IMR-90 (cell line): ENCODE measurements around the gene PHKB. TPM values are rescaled to one million over a fixed set of nuclear protein-coding genes. Genes with fewer than 3 reads are reported as not detected.

Source experiments
- ATAC-seq: fragments of 200-7000 bp; cut with Tn5 transposase; 2 replicates; pipeline ENCODE4 v1.9.1; 2020; ENCODE audit warnings: low read depth, mild to moderate bottlenecking, moderate library complexity
- BruUV-seq: library from RNA; stranded (reverse); fragments of 400-500 nt; replicated peaks from 2 replicates; lab custom pipeline; 2021; lab: Mats Ljungman, UMichigan
- CTCF ChIA-PET: fragments of 300-600 bp; formaldehyde crosslinking; extraction: SDS; loops from one replicate; lab custom pipeline; 2021; ENCODE audit warnings: antibody characterized with exemption; lab: Yijun Ruan, JAX
- POLR2A ChIA-PET: fragments of 300-600 bp; sonication (Branson Sonifier 250); formaldehyde crosslinking; loops from one replicate; lab custom pipeline; 2022; ENCODE audit warnings: antibody characterized with exemption; ENCODE audit not compliant: unreplicated experiment; lab: Charles Lee
- DNase-seq: peaks from one replicate; pipeline ENCODE4 v3.0.0; 2013
- H2AFZ ChIP-seq: replicated peaks from 2 replicates; pipeline ENCODE3; 2013; ENCODE audit warnings: low read length, mild to moderate bottlenecking; ENCODE audit not compliant: poor library complexity
- H2AK5ac ChIP-seq: 2 replicates; pipeline ENCODE4 v1.6.1; 2013; ENCODE audit warnings: low read depth, low read length, inconsistent platforms
- H2AK9ac ChIP-seq: replicated peaks from 2 replicates; pipeline ENCODE3; 2013; ENCODE audit warnings: mild to moderate bottlenecking, low read depth, low read length, moderate library complexity; ENCODE audit not compliant: poor library complexity
- H2BK120ac ChIP-seq: 2 replicates; pipeline ENCODE4 v1.6.1; 2013; ENCODE audit warnings: low read depth, low read length, inconsistent platforms
- H2BK15ac ChIP-seq: 3 replicates; pipeline ENCODE4 v1.6.1; 2013; ENCODE audit warnings: low read depth, low read length, inconsistent platforms
- H2BK20ac ChIP-seq: 2 replicates; pipeline ENCODE4 v1.6.1; 2013; ENCODE audit warnings: low read depth, mild to moderate bottlenecking, inconsistent platforms, low read length, moderate library complexity
- H2BK5ac ChIP-seq: 2 replicates; pipeline ENCODE4 v1.6.1; 2013; ENCODE audit warnings: mild to moderate bottlenecking, low read depth, low read length, inconsistent platforms; ENCODE audit not compliant: poor library complexity, severe bottlenecking
- H3K14ac ChIP-seq: replicated peaks from 2 replicates; pipeline ENCODE4 v1.6.1; 2013; ENCODE audit warnings: low read depth, low read length, inconsistent platforms
- H3K18ac ChIP-seq: 2 replicates; pipeline ENCODE4 v1.6.1; 2013; ENCODE audit warnings: low read depth, low read length, control low read depth
- H3K23ac ChIP-seq: 2 replicates; pipeline ENCODE4 v1.6.1; 2013; ENCODE audit warnings: low read depth, low read length, inconsistent platforms
- H3K27ac ChIP-seq: 2 replicates; pipeline ENCODE4 v1.5.1; 2013; ENCODE audit warnings: mild to moderate bottlenecking, control low read depth, low read length; ENCODE audit not compliant: insufficient read depth
- H3K27me3 ChIP-seq: 2 replicates; pipeline ENCODE4 v1.6.1; 2013; ENCODE audit warnings: low read length; ENCODE audit not compliant: control insufficient read depth, insufficient read depth
- H3K36me3 ChIP-seq: 2 replicates; pipeline ENCODE4 v1.6.1; 2013; ENCODE audit warnings: low read length, mixed read lengths; ENCODE audit not compliant: control insufficient read depth, insufficient read depth
- H3K4ac ChIP-seq: 2 replicates; pipeline ENCODE4 v1.6.1; 2013; ENCODE audit warnings: low read depth, low read length, inconsistent platforms
- H3K4me1 ChIP-seq: 2 replicates; pipeline ENCODE4 v1.6.1; 2013; ENCODE audit warnings: low read length, mixed read lengths; ENCODE audit not compliant: control insufficient read depth, insufficient read depth
- H3K4me2 ChIP-seq: 2 replicates; pipeline ENCODE4 v1.6.1; 2013; ENCODE audit warnings: low read depth, mild to moderate bottlenecking, control low read depth, low read length, moderate library complexity
- H3K4me3 ChIP-seq: 2 replicates; pipeline ENCODE4 v1.5.1; 2013; ENCODE audit warnings: low read depth, mild to moderate bottlenecking, control low read depth, low read length, moderate library complexity; ENCODE audit not compliant: insufficient read depth
- H3K56ac ChIP-seq: 2 replicates; pipeline ENCODE4 v1.6.1; 2013; ENCODE audit warnings: low read length, inconsistent platforms; ENCODE audit not compliant: insufficient read depth; ENCODE audit errors: extremely low read depth
- H3K79me1 ChIP-seq, 2 experiments: 2 replicates each; pipeline ENCODE4 v1.6.1; 2013; ENCODE audit warnings: low read length in 2 of 2, inconsistent platforms in 1 of 2, low read depth in 1 of 2
- H3K9ac ChIP-seq: 2 replicates; pipeline ENCODE4 v1.6.1; 2013; ENCODE audit warnings: low read depth, low read length, control low read depth
- H3K9me1 ChIP-seq: 2 replicates; pipeline ENCODE4 v1.6.1; 2013; ENCODE audit warnings: low read length, inconsistent platforms; ENCODE audit not compliant: insufficient read depth
- H3K9me3 ChIP-seq: 2 replicates; pipeline ENCODE4 v1.6.1; 2013; ENCODE audit warnings: low read length; ENCODE audit not compliant: control insufficient read depth, insufficient read depth
- H4K20me1 ChIP-seq: 2 replicates; pipeline ENCODE4 v1.6.1; 2013; ENCODE audit warnings: low read length, inconsistent platforms; ENCODE audit not compliant: insufficient read depth
- H4K5ac ChIP-seq: 2 replicates; pipeline ENCODE4 v1.6.1; 2013; ENCODE audit warnings: mild to moderate bottlenecking, low read depth, low read length, control low read depth
- H4K8ac ChIP-seq, 2 experiments: 2 replicates each; pipeline ENCODE4 v1.6.1; 2013; ENCODE audit warnings: low read depth in 2 of 2, low read length in 2 of 2, control low read depth in 1 of 2, inconsistent platforms in 1 of 2
- H4K91ac ChIP-seq: 2 replicates; pipeline ENCODE4 v1.6.1; 2013; ENCODE audit warnings: low read depth, low read length, inconsistent platforms; ENCODE audit not compliant: insufficient read depth
- BHLHE40 ChIP-seq: fragments of 150-350 bp; IDR thresholded peaks from 2 replicates; pipeline ENCODE4 v1.6.1; 2016; ENCODE audit warnings: mild to moderate bottlenecking, low read depth, low read length
- CEBPB ChIP-seq: IDR thresholded peaks from 2 replicates; pipeline ENCODE4 v1.6.1; 2012; ENCODE audit warnings: low read depth, low read length, improper control_type of control experiment
- CHD1 ChIP-seq: IDR thresholded peaks from 2 replicates; pipeline ENCODE4 v1.6.1; 2012; ENCODE audit warnings: low read depth, low read length, improper control_type of control experiment
- FOS ChIP-seq: fragments of 150-350 bp; IDR thresholded peaks from 2 replicates; pipeline ENCODE4 v1.6.1; 2016; ENCODE audit warnings: low read depth, low read length
- MXI1 ChIP-seq: IDR thresholded peaks from 2 replicates; pipeline ENCODE4 v1.6.1; 2012; ENCODE audit warnings: low read depth, mild to moderate bottlenecking, low read length, moderate library complexity, borderline replicate concordance
- POLR2A ChIP-seq: IDR thresholded peaks from 2 replicates; pipeline ENCODE4 v1.6.1; 2012; ENCODE audit warnings: mild to moderate bottlenecking, low read depth, low read length
- WGBS, 2 experiments: methylation state at CpG; one replicate each; pipeline versions ENCODE4 v1.1.5 to v1.1.7; 2013; ENCODE audit warnings: missing lambda C conversion rate in 2 of 2; ENCODE audit not compliant: insufficient read length in 1 of 2; ENCODE audit errors: extremely low coverage in 2 of 2; 5-methylcytosine and 5-hydroxymethylcytosine counted together
- dilution Hi-C: fragments of 300-500 bp; cut with HindIII; formaldehyde crosslinking; loops from one replicate; pipeline ENCODE4 v1.14.3; 2018; ENCODE audit warnings: low sequenced_read_pairs; ENCODE audit not compliant: unreplicated experiment
- in situ Hi-C: fragments of 300-500 bp; cut with MboI; formaldehyde crosslinking; loops from 3 replicates; pipeline ENCODE4 v1.14.3; 2019; ENCODE audit warnings: low sequenced_read_pairs, inconsistent platforms, mixed read lengths
- intact Hi-C: fragments of 100-400 bp; cut with micrococcal nuclease; formaldehyde crosslinking; loops from 2 replicates; pipeline ENCODE4 v1.10.0; 2022
- polyA plus RNA-seq, 3 experiments: library from polyadenylated mRNA; depleted of rRNA; stranded (reverse); fragments of >200 nt; gene quantifications; 2 replicates each; pipeline ENCODE4 v1.2.3, GENCODE V29; 2012; ENCODE audit warnings: low replicate concordance in 1 of 3
- total RNA-seq: library from RNA; depleted of rRNA; stranded (reverse); fragments of >200 nt; gene quantifications from 2 replicates; pipeline ENCODE4 v1.2.3, GENCODE V29; 2012
- TF ChIP-seq, protein P1 (sequence below): conservative IDR thresholded peaks from 2 replicates; pipeline ENCODE4 v1.5.1; 2012; ENCODE audit warnings: mild to moderate bottlenecking, low read depth, low read length, improper control_type of control experiment

The PHKB gene
- total and polyA plus RNA-seq, 2 of the 4 experiments (the other 2 are of a cell fraction): 24.2 to 58.6 TPM

GRCh38 chr16:47732523-47733111 is 271.5 kb downstream of the PHKB start (continued):
- TF ChIP-seq CEBPB (peak; percentile 86), MXI1 (peak; percentile 49; the same call in 1 of the 2 replicates)

DNA sequence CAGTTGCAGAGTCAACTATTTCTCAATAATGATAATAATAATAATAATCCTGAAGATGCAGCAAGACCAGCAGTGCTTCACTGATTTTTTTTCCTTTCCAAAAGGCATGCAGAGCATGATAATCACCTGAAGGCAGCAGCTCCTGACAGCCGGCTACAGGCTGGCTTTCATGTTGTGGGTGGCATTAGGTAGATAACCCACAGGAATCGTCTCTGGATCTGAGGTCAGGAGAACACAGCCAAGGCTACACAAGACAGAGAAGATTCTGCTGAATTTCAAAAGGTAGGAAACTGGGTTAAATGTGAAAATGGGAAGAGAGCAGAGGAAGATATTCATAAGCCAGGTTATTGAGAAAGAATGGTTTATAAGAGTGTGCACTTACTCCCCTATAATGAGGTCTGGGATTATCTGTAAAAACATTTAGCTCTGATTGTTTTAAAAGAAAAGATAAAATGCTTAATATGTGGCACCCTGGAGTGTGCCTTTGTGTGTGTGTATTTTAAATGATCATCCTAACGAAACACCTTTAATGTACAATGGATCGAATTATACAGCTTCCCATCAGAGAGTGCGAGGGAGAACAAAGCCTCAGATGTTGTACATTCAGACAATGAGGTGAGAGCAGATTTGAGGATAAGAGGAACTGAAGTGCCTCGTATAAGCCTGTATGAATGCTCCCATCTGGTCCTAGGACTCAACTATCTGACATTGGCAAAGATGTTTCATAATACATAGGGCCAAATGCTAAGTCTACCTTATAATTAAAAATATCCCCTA is 273.1 kb downstream of the PHKB start:
- POLR2A ChIA-PET: no interaction called here
- Histone ChIP-seq H2AK5ac (0 out of 2 replicates have a peak overlapping the region, but pooled peaks have one; percentile 56), H2AFZ (no peak overlapping the region), H3K4me2 (no peak overlapping the region), H3K14ac (peak overlapping the region; percentile 80), H3K4ac (peak overlapping the region; percentile 62), H2BK15ac (peak overlapping the region; percentile 86), H3K4me1 (peaks cover 12% of the 10 kb centered on the region), H3K27me3 (no peaks in the 10 kb centered on the region), H4K20me1 (no peaks in the 10 kb centered on the region; the same call in 1 of the 2 replicates), H3K56ac (no peak overlapping the region), H3K36me3 (no peaks in the 10 kb centered on the region), H2AK9ac (no peak overlapping the region), H4K91ac (peak overlapping the region; percentile 58), H2BK20ac (peak overlapping the region; percentile 90; the same call in 1 of the 2 replicates), H3K27ac (no peak overlapping the region), H2BK120ac (peak overlapping the region; percentile 91), H3K9me3 (peaks cover 2% of the 10 kb centered on the region; the same call in 1 of the 2 replicates), H3K9me1 (peaks cover 9% of the 10 kb centered on the region), H2BK5ac (no peak overlapping the region), H4K8ac (peak overlapping the region in 1 of 2 experiments; percentile 47; a peak in 2 of 4 replicates), H4K5ac (no peak overlapping the region), H3K79me1 (no peaks in the 10 kb centered on the region), H3K18ac (peak overlapping the region; percentile 84), H3K23ac (no peak overlapping the region; the same call in 1 of the 2 replicates), H3K4me3 (no peak overlapping the region), H3K9ac (no peak overlapping the region)
- CTCF ChIA-PET: no interaction called here
- WGBS, 2 experiments: no CpG with 5 or more reads among the region's 6 CpGs
- dilution Hi-C loops: no loop called here
- TF ChIP-seq MXI1 (no peak), POLR2A (no peak), CHD1 (no peak), BHLHE40 (no peak), FOS (no peak)
- TF ChIP-seq, protein P1, sequence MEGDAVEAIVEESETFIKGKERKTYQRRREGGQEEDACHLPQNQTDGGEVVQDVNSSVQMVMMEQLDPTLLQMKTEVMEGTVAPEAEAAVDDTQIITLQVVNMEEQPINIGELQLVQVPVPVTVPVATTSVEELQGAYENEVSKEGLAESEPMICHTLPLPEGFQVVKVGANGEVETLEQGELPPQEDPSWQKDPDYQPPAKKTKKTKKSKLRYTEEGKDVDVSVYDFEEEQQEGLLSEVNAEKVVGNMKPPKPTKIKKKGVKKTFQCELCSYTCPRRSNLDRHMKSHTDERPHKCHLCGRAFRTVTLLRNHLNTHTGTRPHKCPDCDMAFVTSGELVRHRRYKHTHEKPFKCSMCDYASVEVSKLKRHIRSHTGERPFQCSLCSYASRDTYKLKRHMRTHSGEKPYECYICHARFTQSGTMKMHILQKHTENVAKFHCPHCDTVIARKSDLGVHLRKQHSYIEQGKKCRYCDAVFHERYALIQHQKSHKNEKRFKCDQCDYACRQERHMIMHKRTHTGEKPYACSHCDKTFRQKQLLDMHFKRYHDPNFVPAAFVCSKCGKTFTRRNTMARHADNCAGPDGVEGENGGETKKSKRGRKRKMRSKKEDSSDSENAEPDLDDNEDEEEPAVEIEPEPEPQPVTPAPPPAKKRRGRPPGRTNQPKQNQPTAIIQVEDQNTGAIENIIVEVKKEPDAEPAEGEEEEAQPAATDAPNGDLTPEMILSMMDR: no peak
- ATAC-seq (no peak), DNase-seq (no peak)
- in situ Hi-C loops: loop anchor here (25.0 kb wide), 1 partner anchor 428 kb away; the partner anchor contains the start of gene ABCC12
- no TSS peak for BruUV-seq
- intact Hi-C loops: loop anchor here (5.0 to 10.0 kb wide), 4 partner anchors 269 to 592 kb away; partner anchors contain the start of genes ITFG1, NETO2 and PHKB
